Stimulated activated CD8-positive, alpha-beta memory T cell treated with anti-CD3 and anti-CD28 coated beads, Interleukin-2, amount 100 ng/mL, for 1 hour (primary cell): Measurements from ENCODE around the gene NAA80.

Experiments
- DNase-seq, 2 donors: peaks; one replicate each; pipeline ENCODE4 v3.0.0-alpha.2; 2020; ENCODE audit warnings: low read depth in 2 of 2

The NAA80 gene

GRCh38 chr3:50298836-50299637 is at the start of gene NAA80, which contains the start of gene HYAL3:
Gene NAA80, minus strand, starts transcription at chr3:50299405. Its CDS starts 1,942 bp downstream, at chr3:50297463.
Gene HYAL3, minus strand, starts transcription at chr3:50299405. Its CDS starts 3,803 bp downstream, at chr3:50295602.
- DNase-seq = peak; percentile 97 to 98

- peak; percentile 53 to 60 for DNase-seq
Observed at GRCh38 chr3:50347187-50347813, 48.1 kb upstream of the NAA80 start.

GRCh38 chr3:50345586-50346234 is 46.5 kb upstream of the NAA80 start, which contains the start of gene ZMYND10:
Gene ZMYND10, minus strand, starts transcription at chr3:50345732. Its CDS starts 153 bp downstream, at chr3:50345579.
- peak in 1 of 2 donors; percentile 58 for DNase-seq

- DNase-seq = no peak
Observed at GRCh38 chr3:50345008-50345407, 45.8 kb upstream of the NAA80 start.

- no peak for DNase-seq
Observed at GRCh38 chr3:50342813-50343633, 43.8 kb upstream of the NAA80 start.

GRCh38 chr3:50341996-50342650 is 42.9 kb upstream of the NAA80 start:
- no peak for DNase-seq

GRCh38 chr3:50341537-50341936 is 42.3 kb upstream of the NAA80 start:
- no peak for DNase-seq

- DNase-seq = peak in 1 of 2 donors; percentile 39
Observed at GRCh38 chr3:50340448-50341329, 41.5 kb upstream of the NAA80 start, which contains the start of gene RASSF1. Gene RASSF1, minus strand, starts transcription at chr3:50340836. Its CDS starts 31 bp downstream, at chr3:50340805.

GRCh38 chr3:50340147-50340447 is 40.9 kb upstream of the NAA80 start:
- no peak for DNase-seq

- no peak for DNase-seq
Observed at GRCh38 chr3:50339485-50340146, 40.4 kb upstream of the NAA80 start.

- no peak for DNase-seq
Observed at GRCh38 chr3:50338965-50339364, 39.8 kb upstream of the NAA80 start.

- peak; percentile 83 to 88 for DNase-seq
Observed at GRCh38 chr3:50337175-50337861, 38.1 kb upstream of the NAA80 start.

- no peak for DNase-seq
Observed at GRCh38 chr3:50336452-50337174, 37.4 kb upstream of the NAA80 start.

- no peak for DNase-seq
Observed at GRCh38 chr3:50334339-50335075, 35.3 kb upstream of the NAA80 start.

GRCh38 chr3:50333744-50334328 is 34.6 kb upstream of the NAA80 start:
- DNase-seq = no peak

- no peak for DNase-seq
Observed at GRCh38 chr3:50331364-50331907, 32.2 kb upstream of the NAA80 start.

GRCh38 chr3:50330330-50330729 is 31.1 kb upstream of the NAA80 start:
- no peak for DNase-seq
